Rectal smooth muscle tissue (tissue), 1 donor: Measurements from ENCODE around the gene CD40.

Experiments
- H3K27ac ChIP-seq: one replicate; pipeline ENCODE4 v1.7.0; 2013; ENCODE audit warnings: low read depth, low read length, inconsistent platforms
- H3K27me3 ChIP-seq: one replicate; pipeline ENCODE4 v1.7.0; 2013; ENCODE audit warnings: low read length; ENCODE audit not compliant: control insufficient read depth, insufficient read depth
- H3K36me3 ChIP-seq: one replicate; pipeline ENCODE4 v1.7.0; 2013; ENCODE audit warnings: low read length; ENCODE audit not compliant: control insufficient read depth, insufficient read depth
- H3K4me1 ChIP-seq: one replicate; pipeline ENCODE4 v1.7.0; 2013; ENCODE audit warnings: low read length; ENCODE audit not compliant: control insufficient read depth, insufficient read depth
- H3K4me3 ChIP-seq: one replicate; pipeline ENCODE4 v1.7.0; 2013; ENCODE audit warnings: low read length
- H3K9ac ChIP-seq: one replicate; pipeline ENCODE4 v1.7.0; 2013; ENCODE audit warnings: low read length

Gene CD40

DNA sequence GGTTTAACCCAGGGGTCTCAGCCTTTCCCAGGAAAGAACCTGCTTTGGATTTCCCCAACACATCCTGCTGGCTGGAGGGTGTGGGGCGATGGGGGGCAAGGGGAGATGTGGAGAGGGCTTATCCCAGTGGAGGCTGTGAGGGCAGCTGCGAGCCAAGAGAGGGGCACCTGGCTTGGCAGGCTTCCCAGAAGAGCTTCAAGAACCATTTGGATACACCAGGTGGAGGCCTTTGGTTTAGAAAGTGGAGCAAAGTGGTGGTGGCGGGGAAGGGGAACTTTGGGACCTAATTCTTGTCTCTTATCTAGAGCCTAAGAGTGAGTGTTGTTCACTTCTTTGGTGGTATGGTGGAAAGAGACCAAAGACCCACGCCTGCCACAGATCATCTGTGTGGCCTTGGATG, 12.4 kb downstream of the CD40 start:
- Histone ChIP-seq H3K27me3 (peaks cover 6% of the 10 kb centered on the region), H3K9ac (no peak overlapping the region), H3K27ac (no peak overlapping the region), H3K4me3 (no peak overlapping the region), H3K4me1 (no peaks in the 10 kb centered on the region), H3K36me3 (no peaks in the 10 kb centered on the region)

DNA sequence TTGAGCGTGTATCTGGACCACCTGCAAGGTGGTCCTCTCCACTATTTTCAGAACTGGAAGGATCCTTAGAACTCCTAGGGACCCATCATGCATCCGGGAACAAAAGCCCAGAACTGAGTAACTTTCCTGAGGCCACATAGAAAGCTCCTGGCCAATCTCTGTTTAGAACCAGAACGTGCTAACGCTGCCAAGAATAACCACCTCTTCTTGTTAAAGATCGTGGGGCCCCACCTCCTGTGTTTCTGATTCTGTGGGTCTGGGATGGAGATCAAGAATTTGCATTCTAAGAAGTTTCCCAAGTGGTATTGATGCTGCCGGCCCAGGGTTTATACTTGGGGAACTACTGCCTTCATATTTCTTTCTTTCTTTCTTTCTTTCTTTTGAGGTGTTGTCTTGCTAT, 13.3 kb downstream of the CD40 start:
- H3K27ac ChIP-seq: no peak overlapping the region
- peaks cover 6% of the 10 kb centered on the region for H3K27me3 ChIP-seq
- no peak overlapping the region for H3K4me3 ChIP-seq
- H3K9ac ChIP-seq: no peak overlapping the region
- no peaks in the 10 kb centered on the region for H3K4me1 ChIP-seq
- H3K36me3 ChIP-seq: no peaks in the 10 kb centered on the region

- Histone ChIP-seq H3K9ac (no peak overlapping the region), H3K27me3 (peaks cover 12% of the 10 kb centered on the region), H3K27ac (no peak overlapping the region), H3K4me3 (no peak overlapping the region), H3K4me1 (no peaks in the 10 kb centered on the region), H3K36me3 (no peaks in the 10 kb centered on the region)
Measured at GRCh38 chr20:46132705-46133120, 14.6 kb downstream of the CD40 start.

- no peak overlapping the region for H3K27ac ChIP-seq
- H3K9ac ChIP-seq: no peak overlapping the region
- H3K4me1 ChIP-seq: no peaks in the 10 kb centered on the region
- H3K4me3 ChIP-seq: no peak overlapping the region
- no peaks in the 10 kb centered on the region for H3K36me3 ChIP-seq
- H3K27me3 ChIP-seq: peaks cover 20% of the 10 kb centered on the region
Measured at GRCh38 chr20:46133886-46134654, 16.0 kb downstream of the CD40 start.

- H3K27me3 ChIP-seq: peaks cover 20% of the 10 kb centered on the region
- H3K4me1 ChIP-seq: no peaks in the 10 kb centered on the region
- no peak overlapping the region for H3K9ac ChIP-seq
- no peak overlapping the region for H3K27ac ChIP-seq
- H3K36me3 ChIP-seq: no peaks in the 10 kb centered on the region
- no peak overlapping the region for H3K4me3 ChIP-seq
Measured at GRCh38 chr20:46134716-46135115, 16.6 kb downstream of the CD40 start.

DNA sequence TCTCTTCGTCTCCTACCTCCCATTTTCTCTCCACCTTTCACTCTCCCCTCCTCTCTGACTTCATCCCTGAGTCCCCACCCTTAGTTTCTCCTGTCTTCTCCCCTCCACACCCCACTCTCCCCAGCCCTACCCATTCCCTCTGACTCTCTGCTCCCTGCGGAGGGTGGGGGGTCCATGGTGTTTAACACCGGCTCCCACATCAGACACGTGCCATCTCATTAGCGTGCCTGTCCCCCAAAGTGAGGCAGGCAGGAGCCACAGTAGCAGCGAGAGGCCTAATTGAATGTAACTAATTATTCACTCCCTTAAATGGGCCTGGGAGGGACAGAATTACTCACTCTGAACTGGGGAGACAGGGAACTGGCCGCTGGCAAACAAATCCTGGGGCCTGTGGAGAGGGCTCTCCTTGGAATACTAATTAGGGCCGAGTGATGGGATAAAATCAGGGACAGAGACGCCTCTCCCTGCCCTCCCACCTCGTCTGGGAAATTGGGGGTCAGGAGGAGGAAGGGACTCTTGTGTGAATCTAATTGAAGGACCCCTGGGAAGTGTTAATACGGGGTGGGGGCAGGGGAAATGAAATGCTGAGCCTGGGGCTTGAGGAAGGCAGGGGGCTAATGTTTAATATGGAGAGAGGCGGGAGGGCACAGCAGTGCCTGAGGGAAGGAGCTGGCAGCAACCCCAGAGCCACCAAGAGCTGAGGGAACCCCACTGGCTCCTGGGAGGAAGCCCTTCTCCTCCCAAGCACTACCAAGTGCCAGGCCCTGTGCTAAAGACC, 17.9 kb downstream of the CD40 start:
- no peak overlapping the region for H3K27ac ChIP-seq
- H3K9ac ChIP-seq: no peak overlapping the region
- no peaks in the 10 kb centered on the region for H3K36me3 ChIP-seq
- H3K4me1 ChIP-seq: no peaks in the 10 kb centered on the region
- H3K27me3 ChIP-seq: peaks cover 32% of the 10 kb centered on the region
- no peak overlapping the region for H3K4me3 ChIP-seq

DNA sequence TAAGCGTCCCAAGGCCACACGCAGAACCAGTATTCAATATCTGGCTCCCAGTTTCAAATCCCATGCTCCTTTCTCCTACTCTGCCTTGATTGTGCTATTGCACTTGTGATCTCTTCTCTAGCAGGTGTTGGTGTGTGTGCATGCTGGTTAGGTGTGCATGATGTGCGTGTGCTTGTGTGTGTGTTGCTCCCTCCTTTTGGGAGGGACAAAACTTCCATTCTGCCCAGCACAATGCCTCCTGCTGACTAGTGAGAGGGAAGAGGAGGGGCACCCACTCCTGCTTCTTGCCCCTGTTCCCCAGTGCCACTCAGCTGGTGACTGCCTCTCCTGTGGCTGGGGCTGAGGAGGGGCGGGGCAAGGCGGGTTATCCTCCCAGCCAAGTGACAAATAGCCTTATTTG, 19.7 kb downstream of the CD40 start:
- Histone ChIP-seq H3K4me1 (no peaks in the 10 kb centered on the region), H3K9ac (no peak overlapping the region), H3K27me3 (peaks cover 29% of the 10 kb centered on the region), H3K4me3 (no peak overlapping the region), H3K36me3 (no peaks in the 10 kb centered on the region), H3K27ac (no peak overlapping the region)

DNA sequence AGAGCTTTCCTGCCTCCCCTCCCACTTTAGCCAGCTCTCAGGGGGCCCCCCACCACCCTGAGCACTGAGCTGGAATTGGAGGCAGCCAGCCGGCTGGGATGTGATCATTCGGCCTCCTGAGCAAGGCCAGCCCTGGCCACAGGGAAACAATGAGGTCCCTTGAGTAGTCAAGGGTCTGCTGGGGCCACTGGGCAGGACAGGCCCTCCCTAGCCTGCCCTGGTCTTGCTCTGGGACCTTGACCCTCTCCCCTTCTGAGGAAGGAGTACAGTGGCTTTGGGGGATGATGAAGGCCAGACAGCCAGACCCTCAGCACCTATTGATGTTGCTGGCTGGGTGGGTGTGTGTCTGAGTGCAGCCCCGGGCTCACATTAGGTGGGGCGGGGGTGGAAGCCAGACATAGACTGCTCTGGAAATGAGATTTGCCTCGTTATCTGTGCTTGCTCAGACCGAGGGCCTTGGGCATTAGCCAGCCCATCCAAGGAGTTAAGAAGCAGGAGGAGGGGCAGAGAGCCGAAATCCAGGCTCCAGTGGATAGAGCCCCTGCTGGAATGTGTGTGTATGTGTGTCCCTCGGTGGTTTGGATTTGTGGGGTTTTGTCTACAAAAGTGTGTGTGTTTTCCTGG, 21.3 kb downstream of the CD40 start:
- Histone ChIP-seq H3K9ac (no peak overlapping the region), H3K27ac (no peak overlapping the region), H3K4me1 (no peaks in the 10 kb centered on the region), H3K36me3 (no peaks in the 10 kb centered on the region), H3K4me3 (no peak overlapping the region), H3K27me3 (peaks cover 29% of the 10 kb centered on the region)

DNA sequence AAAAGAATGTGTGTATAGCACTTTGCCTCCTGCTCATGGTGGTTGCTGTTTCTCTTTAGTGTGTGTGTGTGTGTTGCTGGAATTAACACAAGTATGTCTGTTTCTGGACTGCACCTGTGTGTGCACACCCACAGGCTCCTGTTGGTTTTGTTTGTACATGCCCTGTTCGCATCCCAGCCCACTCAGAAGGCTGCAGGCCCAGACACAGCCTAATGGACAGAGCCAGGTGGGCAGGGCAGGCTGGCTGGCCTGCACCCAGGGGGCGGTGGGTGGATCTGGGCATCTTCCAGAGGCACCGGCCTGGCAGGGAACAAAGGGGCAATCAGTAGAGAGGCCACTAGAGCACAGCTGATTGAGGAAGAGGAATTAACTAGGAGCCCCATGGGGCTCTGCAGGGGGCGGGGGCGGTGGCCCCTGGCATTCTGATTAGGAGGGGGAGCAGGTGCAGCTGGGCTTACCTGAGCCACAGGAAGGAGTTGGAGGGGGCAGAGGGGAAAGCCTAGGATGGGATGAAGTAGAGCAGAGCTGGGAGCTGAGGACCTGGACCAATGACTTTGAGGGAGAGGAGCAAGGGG, 21.9 kb downstream of the CD40 start:
- Histone ChIP-seq H3K27me3 (peaks cover 27% of the 10 kb centered on the region), H3K4me1 (no peaks in the 10 kb centered on the region), H3K27ac (no peak overlapping the region), H3K36me3 (no peaks in the 10 kb centered on the region), H3K4me3 (no peak overlapping the region), H3K9ac (no peak overlapping the region)

GRCh38 chr20:46142124-46142523, 24.0 kb downstream of the CD40 start:
- H3K36me3 ChIP-seq: no peaks in the 10 kb centered on the region
- no peak overlapping the region for H3K9ac ChIP-seq
- H3K27me3 ChIP-seq: peaks cover 25% of the 10 kb centered on the region
- no peaks in the 10 kb centered on the region for H3K4me1 ChIP-seq
- H3K4me3 ChIP-seq: no peak overlapping the region
- no peak overlapping the region for H3K27ac ChIP-seq

- Histone ChIP-seq H3K27me3 (peaks cover 12% of the 10 kb centered on the region), H3K4me3 (no peak overlapping the region), H3K27ac (no peak overlapping the region), H3K4me1 (no peaks in the 10 kb centered on the region), H3K9ac (no peak overlapping the region), H3K36me3 (no peaks in the 10 kb centered on the region)
Measured at GRCh38 chr20:46144432-46145025, 26.4 kb downstream of the CD40 start.

- no peak overlapping the region for H3K27ac ChIP-seq
- H3K4me3 ChIP-seq: no peak overlapping the region
- no peaks in the 10 kb centered on the region for H3K36me3 ChIP-seq
- H3K27me3 ChIP-seq: peaks cover 4% of the 10 kb centered on the region
- no peaks in the 10 kb centered on the region for H3K4me1 ChIP-seq
- H3K9ac ChIP-seq: no peak overlapping the region
Measured at GRCh38 chr20:46145713-46146112, 27.6 kb downstream of the CD40 start.
